Upper lobe of left lung (tissue), 4 donors: ENCODE data around the gene SPRR2B.

ENCODE experiments used
- EP300 ChIP-seq, 4 donors: sonication (generic); formaldehyde crosslinking; IDR thresholded peaks; one replicate each; pipeline ENCODE4 v1.5.1; 2017; ENCODE audit warnings: antibody characterized with exemption in 4 of 4, control low read depth in 2 of 4
- POLR2A ChIP-seq, 4 donors: fragments of 450-650 bp; IDR thresholded peaks; one replicate each; pipeline ENCODE4 v1.5.1; 2016 to 2017; ENCODE audit warnings: antibody characterized with exemption in 4 of 4, mild to moderate bottlenecking in 2 of 4
- POLR2AphosphoS5 ChIP-seq, 2 donors: sonication (generic); formaldehyde crosslinking; IDR thresholded peaks; one replicate each; pipeline ENCODE4 v1.5.1; 2017; ENCODE audit warnings: antibody characterized with exemption in 2 of 2
- TF ChIP-seq, protein P1 (sequence below), 6 experiments: fragments of 450-650 bp in 4 of 6; fragments of 200-600 bp in 2 of 6; sonication (generic) in 2 of 6; IDR thresholded peaks; one replicate each; pipeline ENCODE4 v1.5.1; 2016 to 2019; ENCODE audit warnings: antibody characterized with exemption in 6 of 6

- TF ChIP-seq, protein P1, sequence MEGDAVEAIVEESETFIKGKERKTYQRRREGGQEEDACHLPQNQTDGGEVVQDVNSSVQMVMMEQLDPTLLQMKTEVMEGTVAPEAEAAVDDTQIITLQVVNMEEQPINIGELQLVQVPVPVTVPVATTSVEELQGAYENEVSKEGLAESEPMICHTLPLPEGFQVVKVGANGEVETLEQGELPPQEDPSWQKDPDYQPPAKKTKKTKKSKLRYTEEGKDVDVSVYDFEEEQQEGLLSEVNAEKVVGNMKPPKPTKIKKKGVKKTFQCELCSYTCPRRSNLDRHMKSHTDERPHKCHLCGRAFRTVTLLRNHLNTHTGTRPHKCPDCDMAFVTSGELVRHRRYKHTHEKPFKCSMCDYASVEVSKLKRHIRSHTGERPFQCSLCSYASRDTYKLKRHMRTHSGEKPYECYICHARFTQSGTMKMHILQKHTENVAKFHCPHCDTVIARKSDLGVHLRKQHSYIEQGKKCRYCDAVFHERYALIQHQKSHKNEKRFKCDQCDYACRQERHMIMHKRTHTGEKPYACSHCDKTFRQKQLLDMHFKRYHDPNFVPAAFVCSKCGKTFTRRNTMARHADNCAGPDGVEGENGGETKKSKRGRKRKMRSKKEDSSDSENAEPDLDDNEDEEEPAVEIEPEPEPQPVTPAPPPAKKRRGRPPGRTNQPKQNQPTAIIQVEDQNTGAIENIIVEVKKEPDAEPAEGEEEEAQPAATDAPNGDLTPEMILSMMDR (IDR thresholded peaks at IDR 0.05): no peak
- TF ChIP-seq POLR2A (IDR thresholded peaks at IDR 0.05) (no peak), POLR2AphosphoS5 (IDR thresholded peaks at IDR 0.05) (no peak), EP300 (IDR thresholded peaks at IDR 0.05) (no peak)
These were observed 12.3 kb downstream of the SPRR2B start for GRCh38 chr1:153058826-153059784.
